HG02642 (cell line): ENCODE measurements around the gene CA5A.
A peak's percentile ranks its signal among the peaks of the same experiment; 100 is the strongest.

Source experiments
- ATAC-seq: cut with Tn5 transposase; IDR thresholded peaks from one replicate; pipeline ENCODE4 v1.9.1; 2021; ENCODE audit warnings: mild to moderate bottlenecking; ENCODE audit not compliant: unreplicated experiment, poor library complexity

CA5A gene

GRCh38 chr16:87964049-87964659, 27.8 kb upstream of the CA5A start:
- no peak for ATAC-seq

- ATAC-seq = no peak
Measured at GRCh38 chr16:87963400-87963799, 27.1 kb upstream of the CA5A start.

DNA sequence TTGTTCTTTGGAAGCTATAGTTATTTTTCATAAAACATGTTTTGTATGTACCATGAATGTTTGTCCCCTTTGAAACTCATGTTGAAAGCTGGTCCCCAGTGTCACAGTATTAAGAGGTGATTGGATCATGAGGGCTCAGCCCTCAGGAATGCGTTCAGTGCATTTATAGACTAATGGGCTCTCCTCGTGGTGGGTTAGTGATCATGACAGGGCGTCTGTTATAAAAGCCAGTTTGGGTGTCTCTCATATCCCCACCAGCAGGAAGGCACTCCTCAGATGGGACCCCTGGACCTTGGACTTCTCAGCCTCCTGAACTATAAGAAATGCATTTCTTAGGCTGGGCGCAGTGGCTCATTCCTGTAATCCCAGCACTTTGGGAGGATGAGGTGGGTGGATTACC, 25.3 kb upstream of the CA5A start:
- ATAC-seq = no peak

GRCh38 chr16:87960852-87961251, 24.5 kb upstream of the CA5A start:
- ATAC-seq = no peak

- no peak for ATAC-seq
Measured at GRCh38 chr16:87960296-87960695, 24.0 kb upstream of the CA5A start.

- no peak for ATAC-seq
Measured at GRCh38 chr16:87959391-87959990, 23.2 kb upstream of the CA5A start.

DNA sequence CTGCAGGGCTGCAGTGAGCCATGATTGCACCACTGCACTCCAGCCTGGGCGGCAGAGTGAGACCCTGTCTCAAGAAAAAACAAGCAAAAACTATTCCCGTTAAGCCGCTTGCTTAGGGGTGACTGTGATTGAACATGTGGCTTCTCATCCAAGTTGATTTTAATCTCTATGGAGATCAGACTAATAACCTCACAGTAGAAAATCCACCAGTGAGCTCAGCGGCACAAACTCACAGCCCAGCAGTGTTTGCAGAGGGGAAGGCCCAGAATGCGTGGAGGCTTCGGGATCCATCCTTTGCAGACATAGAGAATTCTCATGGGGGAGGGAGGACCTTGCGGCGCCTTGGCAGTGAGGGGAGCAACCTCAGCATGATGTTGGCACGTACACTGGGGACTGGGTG, 22.3 kb upstream of the CA5A start:
- ATAC-seq = no peak

DNA sequence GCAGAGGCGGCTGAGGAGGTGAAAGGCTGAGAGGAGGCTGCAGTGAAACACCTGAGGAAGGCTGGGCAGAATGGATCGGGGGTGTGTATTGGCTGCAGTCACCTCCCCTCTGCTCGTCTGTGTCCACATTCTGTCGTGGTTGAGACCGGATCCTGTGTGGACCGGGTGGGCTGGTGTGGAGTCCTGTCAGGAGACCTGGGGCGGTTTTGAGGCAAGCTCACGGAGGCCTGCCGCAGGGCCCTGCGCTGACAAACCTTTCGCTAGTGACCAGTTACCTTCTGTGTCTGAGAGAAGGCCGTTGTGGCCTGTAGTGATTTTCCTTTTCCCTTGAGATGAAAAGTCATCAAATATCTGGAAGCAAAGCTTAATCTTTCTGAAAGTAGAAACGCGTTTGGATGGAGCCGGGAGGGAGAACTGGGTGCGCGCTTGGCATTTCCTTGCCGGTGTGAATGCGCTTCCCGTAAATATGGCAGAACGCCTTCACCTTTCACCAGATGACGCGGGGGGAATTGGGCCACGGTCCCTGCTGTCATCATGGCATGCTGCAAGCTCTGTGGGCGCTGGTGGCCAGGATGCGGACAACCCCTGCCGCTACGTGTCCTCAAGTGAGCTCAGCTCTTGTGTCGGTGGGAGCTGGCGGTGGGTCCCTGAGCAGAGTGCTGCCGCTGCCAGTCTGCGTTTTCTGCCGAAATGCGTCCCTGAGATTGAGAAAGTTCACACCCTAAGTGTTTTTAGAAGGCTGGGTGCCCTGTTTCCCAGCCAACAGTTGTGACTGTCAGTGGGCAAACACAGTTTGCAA, 21.2 kb upstream of the CA5A start:
- no peak for ATAC-seq

GRCh38 chr16:87956365-87957231, 20.3 kb upstream of the CA5A start:
- no peak for ATAC-seq

DNA sequence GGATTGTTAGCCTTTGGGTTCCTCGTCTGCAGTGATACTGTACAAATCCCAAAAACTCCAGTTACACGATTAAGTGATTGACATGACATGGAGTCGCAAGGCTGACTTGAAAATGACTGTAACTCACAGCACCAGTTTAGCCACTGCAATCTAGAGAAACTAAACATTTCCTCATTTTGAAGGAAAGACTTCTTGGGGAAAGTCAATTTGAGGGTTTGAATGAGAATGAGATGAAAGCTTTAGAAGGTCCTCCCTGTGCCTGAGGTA, 19.7 kb upstream of the CA5A start:
- ATAC-seq = no peak

GRCh38 chr16:87955302-87956097, 19.2 kb upstream of the CA5A start:
- no peak for ATAC-seq

DNA sequence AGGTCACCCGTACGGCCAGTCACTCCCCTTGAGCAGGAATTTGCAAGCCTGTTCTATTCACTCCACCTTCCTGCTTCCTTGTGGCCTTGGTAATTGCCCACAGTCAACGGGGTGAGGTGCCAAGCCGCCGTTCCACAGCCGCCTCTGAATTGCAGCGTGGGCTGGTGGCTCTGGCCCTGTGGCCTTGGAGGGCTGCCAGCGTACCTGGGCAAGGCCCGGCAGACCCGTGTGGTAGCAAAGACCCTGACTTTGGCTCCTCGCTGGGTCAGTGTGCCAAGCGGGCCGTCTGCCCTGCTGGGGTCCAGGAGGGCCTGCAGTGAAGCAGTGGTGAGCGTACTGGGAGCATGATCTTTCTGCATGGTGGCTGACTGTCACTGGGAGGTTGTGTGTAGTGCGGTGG, 18.5 kb upstream of the CA5A start:
- ATAC-seq = no peak

GRCh38 chr16:87954361-87954760, 18.0 kb upstream of the CA5A start:
- no peak for ATAC-seq

DNA sequence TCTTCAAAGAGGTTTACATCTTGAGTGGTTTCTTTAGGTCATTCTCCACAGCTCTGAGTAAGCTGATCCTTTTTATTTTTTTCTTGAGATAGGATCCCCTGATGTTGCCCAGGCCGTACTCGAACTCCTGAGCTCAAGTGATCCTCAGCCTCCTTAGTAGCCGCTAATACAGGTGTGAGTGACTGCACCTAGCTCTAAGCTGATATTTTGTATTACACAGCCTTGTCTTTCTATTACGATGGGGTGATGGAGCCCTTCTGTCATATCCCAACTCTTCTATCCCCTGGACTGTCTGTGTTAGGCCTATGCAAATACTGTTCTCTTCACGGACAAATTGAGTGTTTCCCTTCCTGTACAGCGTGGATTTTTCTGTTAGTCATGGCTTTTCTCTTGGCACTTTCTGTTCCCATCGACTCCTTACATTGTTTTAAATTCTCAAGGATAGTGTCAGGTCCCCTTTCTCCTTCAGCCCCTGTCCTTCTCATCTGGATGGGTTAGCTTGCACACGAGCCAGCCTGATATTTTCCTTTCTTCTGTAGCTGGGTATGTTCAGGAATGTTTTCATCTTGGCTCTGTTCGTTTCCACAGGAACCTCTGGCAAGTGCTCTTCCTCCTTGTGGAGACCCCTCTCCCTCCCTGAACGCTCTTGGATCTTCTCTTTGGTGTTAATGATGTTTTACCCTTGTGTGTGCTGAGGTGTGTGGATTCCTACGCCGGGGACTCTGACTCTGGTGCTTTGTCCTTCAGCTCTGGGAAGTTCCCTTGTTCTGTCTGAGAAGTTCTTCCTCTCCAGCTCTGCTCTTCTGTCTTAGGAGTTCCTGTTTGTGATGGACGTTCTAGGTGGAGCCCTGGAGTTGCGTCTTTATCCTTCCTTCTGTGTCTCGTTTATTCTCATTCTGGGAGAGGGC, 17.2 kb upstream of the CA5A start:
- ATAC-seq = no peak

- no peak for ATAC-seq
Measured at GRCh38 chr16:87952751-87953150, 16.4 kb upstream of the CA5A start.

GRCh38 chr16:87951552-87952538, 15.5 kb upstream of the CA5A start:
- ATAC-seq = peak; percentile 9

DNA sequence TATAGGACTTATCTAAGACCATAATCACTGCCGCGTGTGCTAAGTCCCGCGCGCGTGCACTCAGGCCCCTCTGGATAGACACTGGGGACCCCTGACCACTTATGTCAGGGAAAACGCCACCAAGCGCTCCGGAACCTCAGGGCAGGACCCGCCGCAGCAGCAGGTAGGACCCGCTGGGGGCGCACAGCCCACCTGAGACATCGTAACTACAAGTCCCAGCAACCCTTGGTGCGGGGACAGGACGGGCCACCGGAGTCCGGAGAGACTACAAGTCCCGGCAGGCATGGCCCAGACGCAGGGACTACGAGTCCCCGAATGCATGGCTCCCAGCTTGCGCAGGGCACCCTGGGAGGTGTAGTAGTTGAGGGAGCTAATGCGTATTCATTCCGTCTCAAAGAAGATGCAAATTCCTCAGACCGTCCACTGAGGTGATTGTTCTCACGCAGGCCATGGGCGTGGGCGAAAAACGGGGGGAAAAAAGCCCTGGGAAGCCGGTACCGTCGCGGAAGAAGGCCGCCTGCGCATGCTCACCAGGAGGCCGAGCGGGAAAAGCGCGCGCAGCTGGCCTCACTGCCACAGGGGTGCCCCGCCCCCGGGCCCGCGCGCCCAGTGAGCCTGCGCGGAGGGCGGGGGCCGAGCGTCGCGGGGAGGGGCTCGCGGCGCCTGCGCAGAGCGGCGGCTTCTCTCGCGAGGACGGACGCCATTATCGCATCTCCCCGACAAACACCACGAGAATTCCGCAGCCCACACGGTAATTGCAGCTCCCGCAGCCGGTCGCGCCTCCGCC, 14.6 kb upstream of the CA5A start, which contains the start of gene BANP:
Gene BANP, plus strand, starts transcription at position 670 of the 787 bp plus-strand sequence. CDS start 23,682 bp downstream, outside the sequence.
- ATAC-seq = peak; percentile 83
